ENCODE data around the gene SOCS1. TPM values are rescaled to one million over a fixed set of nuclear protein-coding genes. Genes with fewer than 3 reads are reported as not detected.

The SOCS1 gene
- total and polyA plus RNA-seq, 9 of the 15 experiments (the other 6 are each of a cell fraction or from before 2014, with no cell fraction given): 0.04 to 7.5 (median 2.3) TPM

DNA sequence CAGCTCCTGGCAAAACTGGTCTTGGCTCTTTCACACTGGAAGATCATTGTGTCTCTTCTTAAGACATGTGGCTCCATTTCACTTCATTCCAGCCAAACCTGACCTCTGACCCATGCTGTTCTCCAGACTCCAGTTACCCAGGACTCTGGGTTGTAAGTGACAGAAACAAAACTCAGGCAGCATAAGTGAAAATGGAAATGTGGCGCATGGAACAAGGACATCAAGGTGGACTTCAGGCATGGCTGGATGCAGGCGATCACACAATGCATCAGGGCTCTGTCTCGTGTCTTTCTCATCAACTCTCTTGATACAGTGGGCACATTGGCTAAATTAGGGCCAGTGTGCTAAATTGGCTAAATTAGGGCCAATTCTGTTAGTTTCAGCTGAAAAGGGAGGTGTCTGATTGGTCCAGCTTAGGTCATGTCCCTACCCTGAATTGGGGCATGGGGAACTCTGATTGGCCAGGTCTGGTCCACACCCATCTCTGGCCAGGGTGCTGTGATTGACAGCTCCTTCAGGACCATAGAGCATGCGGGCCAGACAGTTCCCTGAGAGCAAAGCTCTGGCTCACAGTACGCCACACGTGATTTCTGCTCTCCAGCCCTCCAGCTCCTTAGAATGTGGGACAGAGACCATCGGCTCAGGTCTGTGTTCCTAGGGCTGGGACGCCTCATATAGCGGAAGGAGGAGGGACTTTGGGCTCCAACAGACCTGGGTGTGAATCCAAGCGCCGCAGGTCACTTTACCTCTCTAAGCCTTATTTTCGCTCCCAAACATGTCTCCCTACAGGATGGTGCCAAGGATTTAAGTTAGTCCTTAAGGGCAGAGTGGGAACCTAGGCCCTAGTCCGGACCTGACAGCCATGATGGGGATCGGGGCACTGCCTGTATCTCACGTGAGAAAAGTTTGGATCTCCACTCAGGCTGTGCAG lies 17.5 kb downstream of the SOCS1 start (continued):
- TF ChIP-seq, protein P1, sequence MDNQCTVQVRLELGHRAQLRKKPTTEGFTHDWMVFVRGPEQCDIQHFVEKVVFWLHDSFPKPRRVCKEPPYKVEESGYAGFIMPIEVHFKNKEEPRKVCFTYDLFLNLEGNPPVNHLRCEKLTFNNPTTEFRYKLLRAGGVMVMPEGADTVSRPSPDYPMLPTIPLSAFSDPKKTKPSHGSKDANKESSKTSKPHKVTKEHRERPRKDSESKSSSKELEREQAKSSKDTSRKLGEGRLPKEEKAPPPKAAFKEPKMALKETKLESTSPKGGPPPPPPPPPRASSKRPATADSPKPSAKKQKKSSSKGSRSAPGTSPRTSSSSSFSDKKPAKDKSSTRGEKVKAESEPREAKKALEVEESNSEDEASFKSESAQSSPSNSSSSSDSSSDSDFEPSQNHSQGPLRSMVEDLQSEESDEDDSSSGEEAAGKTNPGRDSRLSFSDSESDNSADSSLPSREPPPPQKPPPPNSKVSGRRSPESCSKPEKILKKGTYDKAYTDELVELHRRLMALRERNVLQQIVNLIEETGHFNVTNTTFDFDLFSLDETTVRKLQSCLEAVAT (IDR thresholded peaks at IDR 0.05): no peak
- peak; percentile 93 for TF ChIP-seq MEIS2 (IDR thresholded peaks at IDR 0.05; ENCODE audit: partially characterized antibody)
- no peak for TF ChIP-seq NFIX (CRISPR knock-in tag; IDR thresholded peaks at IDR 0.05; ENCODE audit: low read depth)
- TF ChIP-seq CTBP1 (IDR thresholded peaks at IDR 0.05; ENCODE audit: borderline replicate concordance): peak; percentile 64
- TF ChIP-seq STAG1 (CRISPR knock-in tag; IDR thresholded peaks at IDR 0.05; ENCODE audit: borderline replicate concordance): no peak
- no peak for TF ChIP-seq RBBP5 (IDR thresholded peaks at IDR 0.05; ENCODE audit: borderline replicate concordance, insufficient read depth, low read length, poor library complexity, severe bottlenecking)
- TF ChIP-seq, protein P2, sequence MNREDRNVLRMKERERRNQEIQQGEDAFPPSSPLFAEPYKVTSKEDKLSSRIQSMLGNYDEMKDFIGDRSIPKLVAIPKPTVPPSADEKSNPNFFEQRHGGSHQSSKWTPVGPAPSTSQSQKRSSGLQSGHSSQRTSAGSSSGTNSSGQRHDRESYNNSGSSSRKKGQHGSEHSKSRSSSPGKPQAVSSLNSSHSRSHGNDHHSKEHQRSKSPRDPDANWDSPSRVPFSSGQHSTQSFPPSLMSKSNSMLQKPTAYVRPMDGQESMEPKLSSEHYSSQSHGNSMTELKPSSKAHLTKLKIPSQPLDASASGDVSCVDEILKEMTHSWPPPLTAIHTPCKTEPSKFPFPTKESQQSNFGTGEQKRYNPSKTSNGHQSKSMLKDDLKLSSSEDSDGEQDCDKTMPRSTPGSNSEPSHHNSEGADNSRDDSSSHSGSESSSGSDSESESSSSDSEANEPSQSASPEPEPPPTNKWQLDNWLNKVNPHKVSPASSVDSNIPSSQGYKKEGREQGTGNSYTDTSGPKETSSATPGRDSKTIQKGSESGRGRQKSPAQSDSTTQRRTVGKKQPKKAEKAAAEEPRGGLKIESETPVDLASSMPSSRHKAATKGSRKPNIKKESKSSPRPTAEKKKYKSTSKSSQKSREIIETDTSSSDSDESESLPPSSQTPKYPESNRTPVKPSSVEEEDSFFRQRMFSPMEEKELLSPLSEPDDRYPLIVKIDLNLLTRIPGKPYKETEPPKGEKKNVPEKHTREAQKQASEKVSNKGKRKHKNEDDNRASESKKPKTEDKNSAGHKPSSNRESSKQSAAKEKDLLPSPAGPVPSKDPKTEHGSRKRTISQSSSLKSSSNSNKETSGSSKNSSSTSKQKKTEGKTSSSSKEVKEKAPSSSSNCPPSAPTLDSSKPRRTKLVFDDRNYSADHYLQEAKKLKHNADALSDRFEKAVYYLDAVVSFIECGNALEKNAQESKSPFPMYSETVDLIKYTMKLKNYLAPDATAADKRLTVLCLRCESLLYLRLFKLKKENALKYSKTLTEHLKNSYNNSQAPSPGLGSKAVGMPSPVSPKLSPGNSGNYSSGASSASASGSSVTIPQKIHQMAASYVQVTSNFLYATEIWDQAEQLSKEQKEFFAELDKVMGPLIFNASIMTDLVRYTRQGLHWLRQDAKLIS (CRISPR knock-in tag; IDR thresholded peaks at IDR 0.05): 0 out of 2 replicates have a peak, but pooled peaks have one; percentile 44
- 0 out of 2 replicates have a peak, but pooled peaks have one; percentile 27 for TF ChIP-seq SMAD4 (CRISPR knock-in tag; conservative IDR thresholded peaks at IDR 0.05)
- no peak for TF ChIP-seq CREB1 (IDR thresholded peaks at IDR 0.05)
- TF ChIP-seq CREB1 (CRISPR knock-in tag; IDR thresholded peaks at IDR 0.05): peak; percentile 60; the same call in 1 of the 2 replicates
- peak; percentile 88 for TF ChIP-seq RAD51 (IDR thresholded peaks at IDR 0.05; ENCODE audit: borderline replicate concordance, low read depth)
- TF ChIP-seq ZEB2 (IDR thresholded peaks at IDR 0.05): peak; percentile 38; the same call in 1 of the 2 replicates
- TF ChIP-seq TOE1 (IDR thresholded peaks at IDR 0.05; ENCODE audit: borderline replicate concordance): peak; percentile 49; the same call in 1 of the 2 replicates
- TF ChIP-seq TOE1 (CRISPR knock-in tag; IDR thresholded peaks at IDR 0.05; ENCODE audit: borderline replicate concordance, low read depth): no peak
- no peak; the same call in none of the 2 replicates for TF ChIP-seq JUND (IDR thresholded peaks at IDR 0.05; ENCODE audit: borderline replicate concordance, low read depth, low read length)
- peak; percentile 22; the same call in 1 of the 3 replicates for TF ChIP-seq JUND (tag; IDR thresholded peaks at IDR 0.05; ENCODE audit: borderline replicate concordance, low read depth, low read length)
- TF ChIP-seq, protein P3, sequence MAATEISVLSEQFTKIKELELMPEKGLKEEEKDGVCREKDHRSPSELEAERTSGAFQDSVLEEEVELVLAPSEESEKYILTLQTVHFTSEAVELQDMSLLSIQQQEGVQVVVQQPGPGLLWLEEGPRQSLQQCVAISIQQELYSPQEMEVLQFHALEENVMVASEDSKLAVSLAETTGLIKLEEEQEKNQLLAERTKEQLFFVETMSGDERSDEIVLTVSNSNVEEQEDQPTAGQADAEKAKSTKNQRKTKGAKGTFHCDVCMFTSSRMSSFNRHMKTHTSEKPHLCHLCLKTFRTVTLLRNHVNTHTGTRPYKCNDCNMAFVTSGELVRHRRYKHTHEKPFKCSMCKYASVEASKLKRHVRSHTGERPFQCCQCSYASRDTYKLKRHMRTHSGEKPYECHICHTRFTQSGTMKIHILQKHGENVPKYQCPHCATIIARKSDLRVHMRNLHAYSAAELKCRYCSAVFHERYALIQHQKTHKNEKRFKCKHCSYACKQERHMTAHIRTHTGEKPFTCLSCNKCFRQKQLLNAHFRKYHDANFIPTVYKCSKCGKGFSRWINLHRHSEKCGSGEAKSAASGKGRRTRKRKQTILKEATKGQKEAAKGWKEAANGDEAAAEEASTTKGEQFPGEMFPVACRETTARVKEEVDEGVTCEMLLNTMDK (IDR thresholded peaks at IDR 0.05; ENCODE audit: borderline replicate concordance, insufficient read depth, low read depth, low read length, poor library complexity, severe bottlenecking): no peak
- no peak for TF ChIP-seq ZKSCAN1 (IDR thresholded peaks at IDR 0.05; ENCODE audit: low read depth, low read length)
- TF ChIP-seq BCL6 (CRISPR knock-in tag; IDR thresholded peaks at IDR 0.05): no peak
- no peak for TF ChIP-seq ARID2 (IDR thresholded peaks at IDR 0.05)
- no peak for TF ChIP-seq IFI16 (CRISPR knock-in tag; IDR thresholded peaks at IDR 0.05)

Measured in K562 (cell line).